GM11168 (cell line): ENCODE results near the gene CHMP5.

Experiments used
- in situ Hi-C: fragments of 300-500 bp; cut with MboI; formaldehyde crosslinking; loops from one replicate; pipeline ENCODE4 v1.12.0; 2022; ENCODE audit warnings: low sequenced_read_pairs; ENCODE audit not compliant: unreplicated experiment

CHMP5 gene

DNA sequence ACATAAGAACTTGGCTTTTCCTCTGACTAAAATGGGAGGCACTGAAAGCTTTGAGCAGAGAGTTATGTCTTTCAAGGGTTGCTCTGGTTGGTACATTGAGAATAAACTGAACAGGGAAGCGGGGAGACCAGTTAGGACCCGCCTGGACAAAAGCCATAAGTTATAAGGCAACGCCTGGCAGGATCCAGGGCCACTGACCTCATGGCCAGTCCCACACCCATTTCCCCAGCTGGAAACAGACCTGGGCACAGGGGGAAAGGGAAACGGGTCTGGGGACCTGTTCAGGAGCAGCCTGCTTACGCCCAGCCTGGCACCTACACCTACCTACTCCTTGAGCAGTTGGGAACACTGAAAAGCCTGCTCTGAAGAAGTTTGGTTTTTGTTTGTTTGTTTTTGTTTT, 23.6 kb upstream of the CHMP5 start:
- in situ Hi-C loops, result no loop called here

DNA sequence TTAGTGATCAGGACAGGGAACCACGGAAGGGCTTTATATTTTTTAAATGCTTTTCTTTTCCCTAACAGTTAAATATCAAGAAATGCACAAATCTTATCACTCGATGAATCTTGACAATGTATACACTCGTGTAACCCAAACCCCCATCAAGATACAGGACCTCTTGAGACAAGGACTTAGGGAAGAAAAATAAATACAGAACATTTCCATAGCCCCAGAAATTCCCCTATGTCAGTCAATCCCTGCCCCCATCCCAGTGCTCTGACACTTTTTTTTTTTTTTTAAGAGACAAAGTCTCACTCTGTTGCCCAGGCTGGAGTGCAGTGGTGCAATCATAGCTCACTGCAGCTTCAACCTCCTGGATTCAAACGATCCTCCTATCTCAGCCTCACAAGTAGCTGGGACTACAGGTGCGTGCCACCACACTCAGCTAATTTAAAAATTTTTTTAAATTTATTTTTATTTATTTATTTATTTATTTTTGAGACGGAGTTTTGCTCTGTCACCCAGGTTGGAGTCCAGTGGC, 22.2 kb upstream of the CHMP5 start:
- in situ Hi-C loops, result no loop called here

DNA sequence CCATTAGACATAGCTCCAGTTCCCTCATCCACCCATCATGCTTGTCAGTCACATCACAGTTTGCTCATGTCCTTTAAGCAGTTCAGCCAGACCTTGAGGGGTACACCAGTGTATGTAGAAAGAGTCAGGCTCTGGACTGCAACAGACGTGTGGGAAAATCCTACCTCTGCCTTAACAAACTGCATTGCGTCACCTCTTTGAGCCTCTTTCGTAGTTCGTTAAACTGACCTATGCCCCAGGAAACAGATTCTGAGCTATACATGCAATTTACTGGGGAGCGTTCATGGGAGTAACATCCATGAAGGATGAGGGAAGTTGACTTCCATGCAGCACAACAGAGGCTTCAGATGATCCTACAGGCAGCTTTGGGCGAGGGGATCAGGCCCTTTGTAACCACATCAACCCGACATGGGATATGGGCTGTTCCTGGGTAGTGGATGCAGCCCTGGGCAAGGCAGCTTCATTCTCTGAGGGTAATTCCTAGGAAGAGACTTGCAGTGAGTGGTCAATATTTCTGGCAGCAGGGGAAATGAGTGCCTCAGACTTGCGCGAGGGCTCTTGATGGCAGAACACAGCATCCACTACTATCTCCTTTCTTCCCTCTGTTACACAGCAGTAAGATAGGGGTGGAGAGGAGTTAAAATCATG, 20.6 kb upstream of the CHMP5 start:
- in situ Hi-C loops, result no loop called here

DNA sequence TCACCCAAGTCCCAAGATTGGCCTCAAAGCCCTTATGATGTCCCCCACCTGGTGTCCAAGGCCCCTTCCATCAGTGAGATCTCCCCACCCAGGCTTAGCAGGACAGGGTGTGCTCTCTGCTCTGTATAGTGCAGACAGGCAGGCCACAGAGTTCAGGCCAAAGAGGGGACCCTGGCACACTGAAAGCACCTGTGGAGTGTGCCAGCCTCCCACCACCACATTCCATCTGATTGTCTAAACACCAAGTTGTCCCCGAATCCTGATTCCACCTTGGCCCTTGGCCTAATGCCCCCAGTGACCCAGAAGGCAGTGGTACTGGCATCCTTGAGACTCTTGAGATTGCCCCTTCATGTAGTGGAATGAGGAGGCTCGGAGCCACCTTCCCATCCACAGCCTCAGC, 19.5 kb upstream of the CHMP5 start:
- in situ Hi-C loops, result no loop called here

DNA sequence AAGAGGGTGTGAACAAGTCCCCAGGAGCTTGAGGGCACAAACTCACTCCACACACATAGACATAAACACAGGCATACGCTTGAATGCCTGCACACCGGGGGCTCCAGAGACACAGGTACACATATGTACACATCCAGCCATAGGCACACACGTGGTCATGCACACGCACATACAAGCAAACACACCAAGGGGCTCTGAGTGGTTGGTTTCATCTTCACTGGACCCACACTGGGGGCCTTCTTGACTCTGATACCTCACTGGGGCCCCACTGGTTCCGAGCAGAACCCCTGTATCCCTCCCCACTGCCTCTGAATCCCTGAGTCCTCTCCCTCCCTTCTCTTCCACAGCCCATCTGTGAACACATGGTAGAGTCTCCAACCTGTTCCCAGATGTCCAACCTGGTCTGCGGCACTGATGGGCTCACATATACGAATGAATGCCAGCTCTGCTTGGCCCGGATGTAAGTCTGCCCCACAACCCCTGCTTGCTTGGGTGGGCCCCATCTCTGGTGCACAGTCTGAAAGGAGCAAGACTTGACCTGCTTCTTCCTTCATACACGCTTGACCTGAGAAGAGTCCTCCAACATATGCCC, 18.5 kb upstream of the CHMP5 start:
- in situ Hi-C loops, result no loop called here

DNA sequence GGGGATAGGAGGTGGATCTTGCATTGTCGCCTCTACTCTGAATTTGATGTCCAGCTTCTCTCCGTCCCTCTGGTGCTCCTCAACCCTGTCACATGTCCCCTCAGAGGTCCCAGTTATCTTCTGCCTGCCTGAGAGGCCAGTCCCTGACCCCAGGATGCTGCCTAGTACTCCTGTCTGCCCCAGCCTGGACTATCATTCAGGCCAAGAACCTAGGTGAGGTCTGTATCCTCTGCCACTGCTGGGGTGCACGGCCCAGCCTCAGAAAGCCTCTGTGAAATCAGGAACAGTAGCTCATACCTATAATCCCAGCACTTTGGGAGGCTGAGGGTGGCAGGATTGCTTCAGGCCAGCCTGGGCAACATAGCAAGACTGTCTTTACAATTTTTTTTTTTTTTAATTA, 16.2 kb upstream of the CHMP5 start:
- in situ Hi-C loops, result no loop called here

DNA sequence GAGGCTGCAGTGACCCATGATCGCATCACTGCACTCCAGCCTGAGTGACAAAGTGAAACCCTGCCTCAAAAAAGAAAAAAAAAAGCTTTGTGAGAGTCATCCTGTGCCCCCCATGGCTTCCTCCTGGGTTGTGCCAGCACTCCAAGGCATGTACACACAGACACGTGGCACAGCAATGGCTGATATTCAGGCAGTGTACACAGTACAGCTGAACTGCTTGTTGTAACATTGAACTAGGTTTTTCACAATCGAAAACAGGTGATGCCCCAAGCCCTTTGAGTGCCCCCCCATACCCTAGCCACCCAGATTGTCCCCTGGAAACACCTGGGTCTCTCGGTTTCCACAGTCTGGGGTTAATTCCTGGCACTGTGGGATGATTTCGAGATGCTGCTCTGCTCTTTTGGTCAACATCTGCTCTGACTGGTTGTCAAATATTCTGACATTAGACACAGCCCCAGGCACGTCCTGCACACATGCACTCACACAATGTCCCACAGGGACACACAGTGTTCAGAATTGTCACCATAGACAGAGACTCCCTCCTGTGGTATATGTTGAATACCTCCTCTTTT, 15.7 kb upstream of the CHMP5 start:
- in situ Hi-C loops, result no loop called here

DNA sequence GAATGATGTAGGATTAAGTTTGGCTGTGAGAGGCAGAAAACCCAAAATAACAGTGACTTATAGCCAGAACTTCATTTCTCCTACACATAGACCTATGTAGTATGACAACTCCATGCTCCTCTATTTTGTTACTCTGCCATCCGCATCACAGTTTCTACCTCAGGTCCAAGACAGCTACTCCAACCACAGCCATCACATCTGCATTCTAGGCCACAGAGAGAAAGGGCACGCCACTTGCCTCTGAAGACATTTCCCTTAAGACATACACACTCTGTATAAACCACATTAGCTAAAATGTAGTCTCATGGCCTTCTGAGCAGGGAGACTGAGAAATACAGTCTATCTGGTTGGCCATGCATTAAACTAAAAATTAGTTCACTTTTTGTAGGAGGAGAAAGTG, 14.9 kb upstream of the CHMP5 start:
- in situ Hi-C loops, result no loop called here

DNA sequence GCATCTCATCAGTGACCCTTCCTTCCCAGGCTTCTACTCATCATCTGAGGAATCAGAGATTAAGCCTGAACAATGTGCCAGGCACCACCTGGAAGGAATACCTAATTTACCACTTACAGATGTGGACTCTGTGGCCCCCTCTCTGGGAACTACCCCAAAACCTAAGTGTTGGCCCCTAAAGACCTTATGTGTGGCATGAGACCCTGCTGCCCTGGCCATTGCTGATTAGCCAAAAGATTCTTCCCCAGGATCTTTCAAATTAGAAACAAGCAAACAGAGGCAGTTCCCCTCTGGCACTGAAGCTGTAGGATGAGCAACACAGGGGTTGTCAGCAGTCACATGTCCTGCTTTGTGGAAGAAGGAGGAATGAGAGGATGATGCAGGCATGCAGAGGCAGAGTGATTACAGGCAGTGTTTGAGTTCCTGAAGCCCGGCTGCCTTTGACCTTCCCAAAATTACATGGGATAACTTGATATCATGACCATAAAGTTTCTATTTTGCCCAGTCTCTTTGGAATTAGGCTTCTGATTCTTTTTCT, 14.3 kb upstream of the CHMP5 start:
- in situ Hi-C loops, result no loop called here

DNA sequence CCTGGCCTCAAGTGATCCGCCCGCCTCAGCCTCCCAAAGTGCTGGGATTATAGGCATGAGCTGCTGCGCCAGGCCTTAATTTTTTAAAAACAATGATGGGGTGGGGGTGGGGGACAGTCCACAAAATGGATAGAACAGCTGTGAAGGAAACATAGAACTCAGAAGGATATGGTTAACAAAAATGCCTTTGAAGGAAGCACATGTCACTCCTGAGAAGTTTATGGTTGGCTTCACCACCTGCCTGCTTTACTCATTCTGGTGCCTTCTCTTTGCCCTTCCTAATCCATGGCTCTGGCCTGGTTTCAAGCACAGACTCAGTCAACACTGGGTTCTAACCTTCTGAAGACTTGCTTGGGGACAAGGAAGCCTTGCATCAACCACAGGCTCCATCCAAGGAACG, 10.6 kb upstream of the CHMP5 start:
- in situ Hi-C loops, result no loop called here

DNA sequence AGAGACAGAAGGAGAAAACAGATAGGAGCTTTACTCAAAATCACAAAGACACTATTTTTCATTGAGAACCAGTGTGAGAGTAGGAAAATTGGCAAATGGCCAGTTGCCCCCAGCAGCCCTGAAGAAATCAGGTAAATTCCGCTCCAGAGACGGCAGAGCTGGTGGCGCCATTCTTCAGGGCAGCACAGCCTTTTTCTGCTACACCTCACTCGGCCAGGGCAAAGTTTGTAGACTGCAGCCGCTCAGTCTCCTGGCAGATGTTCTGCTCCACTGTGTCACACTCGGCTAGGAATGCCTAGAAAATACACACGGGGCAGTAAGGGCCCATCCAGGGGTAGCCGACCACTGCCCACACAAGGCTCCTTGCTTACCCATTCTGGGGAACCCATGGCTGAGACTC, 9.8 kb upstream of the CHMP5 start:
- in situ Hi-C loops, result no loop called here

DNA sequence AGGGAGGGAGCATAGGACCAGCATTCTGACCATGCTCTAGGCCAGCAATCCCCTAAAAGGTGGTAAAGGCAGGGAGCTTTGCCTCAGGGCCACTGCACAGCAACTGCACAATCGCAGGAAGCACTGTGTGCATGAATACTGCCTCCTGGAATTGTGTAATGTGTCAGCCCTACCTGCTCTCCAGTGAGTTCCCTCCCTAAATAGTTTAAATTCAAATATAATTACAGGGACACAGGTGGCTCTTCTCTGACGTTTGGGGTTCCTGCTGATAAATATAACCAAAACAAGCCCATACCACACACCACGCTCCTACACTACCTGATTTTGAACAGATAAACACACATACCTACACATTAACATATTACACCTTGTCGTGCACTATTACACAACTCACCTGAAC, 9.4 kb upstream of the CHMP5 start:
- in situ Hi-C loops, result no loop called here

DNA sequence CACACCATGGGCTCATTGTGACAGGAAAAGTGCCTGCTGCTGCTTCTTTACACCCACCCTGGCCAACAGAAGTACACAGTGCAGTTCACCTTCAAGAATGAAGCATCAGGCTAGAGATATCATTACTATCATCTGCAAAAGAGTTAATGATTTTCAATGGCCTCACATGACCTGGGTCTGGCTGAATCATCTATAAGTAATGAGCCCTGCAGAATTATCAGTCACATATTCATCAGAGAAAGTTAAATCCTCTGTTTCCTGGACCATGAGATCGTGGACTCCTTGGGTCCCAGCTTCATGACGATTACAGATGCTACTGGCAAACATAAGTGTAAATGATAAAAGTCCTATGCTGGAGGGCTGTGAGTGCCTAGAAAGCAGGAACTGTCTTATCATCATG, 8.6 kb upstream of the CHMP5 start:
- in situ Hi-C loops, result no loop called here

DNA sequence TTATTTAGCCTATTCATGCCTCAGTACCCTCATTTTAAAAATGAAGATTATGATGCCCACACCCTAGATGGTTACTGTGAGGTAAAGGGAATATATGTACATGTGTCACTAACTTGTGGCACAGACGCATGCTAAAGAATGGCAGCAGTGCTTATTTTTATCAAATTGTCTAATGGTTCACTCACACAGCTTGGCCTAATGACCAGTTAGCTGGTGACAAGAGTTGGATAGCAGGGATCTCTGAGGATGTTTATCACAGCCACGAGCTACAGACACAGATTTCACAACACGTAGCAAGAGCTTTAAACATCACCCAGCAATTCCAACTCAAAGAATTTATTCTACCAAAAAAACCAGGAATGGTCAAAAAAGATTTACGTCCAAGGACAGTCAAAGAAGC, 7.6 kb upstream of the CHMP5 start:
- in situ Hi-C loops, result no loop called here

DNA sequence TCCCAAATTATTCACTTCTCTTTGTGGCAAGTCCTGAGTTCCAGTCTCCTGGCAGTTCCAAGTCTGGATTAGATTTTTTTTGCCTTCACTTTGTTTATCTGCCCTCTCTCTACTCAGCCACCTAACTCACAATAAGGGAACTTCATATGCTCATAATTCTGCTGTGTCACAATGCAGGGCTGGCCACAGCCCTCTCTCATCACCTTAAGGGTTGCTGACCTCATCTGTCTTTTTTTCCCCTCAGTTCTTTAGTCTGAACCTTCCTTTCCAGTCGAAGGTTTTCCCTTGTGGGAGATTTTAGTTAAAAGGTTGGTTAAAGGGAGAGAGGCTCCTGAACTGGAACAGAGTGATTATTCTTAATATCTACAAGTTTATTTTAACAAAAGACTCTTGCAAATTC, 4.5 kb upstream of the CHMP5 start:
- in situ Hi-C loops, result no loop called here

DNA sequence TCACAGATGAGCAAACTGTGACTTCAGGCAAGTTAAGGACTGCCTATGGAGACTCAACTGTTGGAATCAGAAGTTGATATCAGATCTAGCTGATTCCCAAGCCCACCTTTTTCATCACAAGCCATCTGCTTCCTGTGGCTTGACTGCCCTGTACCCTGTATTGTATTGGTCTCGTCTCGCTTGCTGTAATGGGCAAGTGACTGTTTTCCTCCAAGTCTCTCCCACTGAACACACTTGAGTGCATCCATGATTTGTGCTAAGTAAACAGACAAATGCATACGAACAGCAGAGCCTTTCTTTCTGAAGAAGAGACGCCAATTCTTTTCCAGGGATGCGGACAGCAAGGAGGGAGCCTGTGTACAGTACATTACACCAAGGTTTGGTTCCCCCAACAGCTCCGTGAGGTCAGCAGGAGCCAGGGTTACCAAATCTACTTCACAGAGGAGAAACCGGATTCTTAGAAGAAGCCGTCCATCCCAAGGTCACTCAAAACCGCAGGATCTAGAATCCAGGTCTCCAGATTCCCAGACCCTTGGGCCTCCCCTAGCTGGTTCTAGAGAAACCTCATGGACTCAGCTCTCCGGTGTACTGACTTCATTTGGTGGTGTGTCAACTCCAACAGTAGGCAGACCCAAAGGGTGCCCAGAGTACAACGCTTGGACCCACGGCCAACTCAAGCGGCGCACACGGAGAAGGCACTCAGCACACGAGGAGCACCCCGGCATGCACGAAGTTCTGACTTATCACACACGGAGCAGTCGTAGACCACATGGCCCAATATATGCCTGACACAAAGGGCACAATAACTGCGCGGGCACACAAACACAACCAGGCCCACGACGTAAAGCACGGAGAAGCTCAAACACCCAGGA, 1.5 kb upstream of the CHMP5 start:
- in situ Hi-C loops, result no loop called here

DNA sequence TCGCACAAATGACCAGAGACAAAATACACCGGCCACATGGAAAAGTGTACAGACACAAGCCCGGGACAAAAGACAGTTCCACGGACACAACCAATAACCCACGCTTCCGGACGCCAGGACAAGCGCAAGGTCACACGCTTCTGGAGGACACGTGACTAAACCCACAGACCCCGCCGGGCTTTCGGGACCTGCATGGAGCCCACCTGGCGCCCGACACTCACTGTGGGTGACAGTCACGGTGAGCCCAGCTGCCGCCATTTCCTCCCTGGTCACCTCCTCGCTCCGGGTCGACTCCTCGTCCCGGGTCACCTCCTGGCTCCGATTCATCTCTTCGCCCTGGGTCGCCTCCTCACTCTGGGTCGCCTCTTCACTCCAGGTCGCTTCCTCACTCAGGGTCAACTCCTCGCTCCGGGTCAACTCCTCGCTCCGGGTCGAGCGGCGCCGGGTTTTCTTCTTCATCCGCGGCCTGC, 811 bp upstream of the CHMP5 start:
- in situ Hi-C loops, result no loop called here

DNA sequence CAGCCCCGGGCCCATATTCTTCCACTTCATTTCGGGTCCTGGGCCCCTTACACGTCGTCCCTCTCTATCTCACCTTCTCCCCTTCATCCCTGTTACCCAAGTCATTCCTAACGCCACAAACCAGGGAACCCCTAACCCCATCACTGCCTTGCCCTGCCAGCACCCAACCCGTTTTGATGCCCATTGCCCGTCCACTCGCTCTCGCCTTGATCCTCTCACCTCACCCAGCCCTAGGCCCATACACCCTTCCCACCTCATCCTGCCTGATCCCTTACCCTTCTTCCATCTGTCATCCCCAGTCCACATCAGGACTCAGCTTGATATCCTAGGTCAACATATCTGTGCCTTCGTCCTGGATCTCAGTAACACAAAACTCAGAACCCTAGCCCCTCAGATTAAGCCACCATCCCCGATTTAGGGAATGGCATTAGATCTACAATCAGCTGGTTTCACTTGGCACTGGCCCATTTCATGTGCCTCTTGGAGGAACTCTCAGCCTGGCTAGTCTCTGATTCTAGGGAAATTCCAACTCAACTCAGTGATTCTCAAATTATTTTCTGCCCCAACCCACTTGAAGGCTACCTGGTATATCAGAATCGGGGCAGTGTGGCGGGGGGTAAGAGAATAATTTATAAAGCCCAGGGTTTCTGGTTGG, 489 bp downstream of the CHMP5 start:
- in situ Hi-C loops, result no loop called here

DNA sequence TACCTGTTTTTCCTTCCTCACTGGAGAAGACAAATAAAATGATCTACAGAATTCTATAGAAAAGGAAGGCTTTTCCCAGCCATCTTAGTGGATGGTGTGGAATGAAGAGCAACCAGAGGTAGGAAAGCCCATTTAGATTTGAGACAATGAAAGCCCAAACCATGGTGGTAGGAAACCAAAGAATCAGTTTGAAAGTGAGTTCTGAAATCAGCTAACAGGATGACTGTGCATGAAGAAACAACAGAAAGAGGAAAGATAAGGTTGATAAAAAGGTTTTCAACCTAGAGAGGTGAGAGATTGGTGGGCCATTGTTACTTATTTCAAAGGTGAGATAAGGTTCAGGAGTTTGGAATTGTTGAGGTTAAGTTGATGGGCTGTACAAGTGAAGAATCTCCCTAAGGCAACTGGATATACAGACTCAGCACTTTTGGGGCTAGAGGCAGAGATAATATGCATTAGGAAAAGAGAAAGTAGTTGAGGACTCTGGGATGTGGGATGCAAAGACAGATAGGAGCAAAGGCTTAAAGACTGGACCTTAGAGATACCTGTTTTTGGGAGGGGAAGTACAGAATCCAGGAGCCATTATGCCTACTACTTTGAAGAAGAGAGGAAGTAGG, 2.4 kb downstream of the CHMP5 start:
- in situ Hi-C loops, result no loop called here

DNA sequence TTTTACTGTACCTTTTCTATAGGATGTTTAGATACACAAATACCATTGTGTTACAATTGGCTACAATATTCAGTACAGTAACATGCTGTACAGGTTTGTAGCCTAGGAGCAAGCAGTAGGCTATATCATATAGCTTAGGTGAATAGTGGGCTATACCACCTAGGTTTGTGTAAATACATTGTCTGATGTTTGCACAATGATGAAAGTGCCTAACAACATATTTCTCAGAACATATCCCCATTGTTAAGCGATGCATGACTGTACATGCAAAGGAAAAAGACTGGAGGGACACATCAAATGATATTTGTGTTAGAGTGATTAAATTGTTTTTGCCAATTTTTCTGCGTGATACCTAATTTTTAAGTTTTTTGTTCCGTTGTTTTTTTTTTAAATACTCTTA, 5.3 kb downstream of the CHMP5 start:
- in situ Hi-C loops, result no loop called here
